ENCODE results near the gene PDGFB. TPM values are rescaled to one million over a fixed set of nuclear protein-coding genes. Genes with fewer than 3 reads are reported as not detected.

Gene PDGFB
- total and polyA plus RNA-seq, 7 donors = 1.4 to 9.6 (median 5.5) TPM

GRCh38 chr22:39214383-39215069, 30.3 kb downstream of the PDGFB start:
- H3K27ac ChIP-seq = no peak overlapping the region
- H3K9me3 ChIP-seq = no peaks in the 10 kb centered on the region
- no peak for DNase-seq
- no peak for TF ChIP-seq EP300 (IDR thresholded peaks at IDR 0.05)
- TF ChIP-seq POLR2AphosphoS5 (IDR thresholded peaks at IDR 0.05) = no peak
- no peak for TF ChIP-seq POLR2A (IDR thresholded peaks at IDR 0.05)
- no peak for TF ChIP-seq CTCF (IDR thresholded peaks at IDR 0.05)
- 38 to 53% methylated on average over 8 of the region's 8 CpGs for WGBS, 2 donors
- H3K4me3 ChIP-seq = no peak overlapping the region
- intact Hi-C loops (cut with DNase I) = no loop called here
- H3K4me1 ChIP-seq = no peaks in the 10 kb centered on the region
- H3K27me3 ChIP-seq = peaks cover 0 to 9% (median 0%) of the 10 kb centered on the region in 3 donors
- no peaks in the 10 kb centered on the region for H3K36me3 ChIP-seq

- 68 to 76% methylated on average over 9 of the region's 9 CpGs for WGBS, 2 donors
- Histone ChIP-seq H3K4me3 (no peak overlapping the region), H3K9me3 (no peaks in the 10 kb centered on the region), H3K27ac (no peak overlapping the region), H3K4me1 (no peaks in the 10 kb centered on the region), H3K27me3 (peaks cover 0 to 9% (median 0%) of the 10 kb centered on the region in 3 donors), H3K36me3 (no peaks in the 10 kb centered on the region)
- TF ChIP-seq CTCF (IDR thresholded peaks at IDR 0.05) (no peak), POLR2A (IDR thresholded peaks at IDR 0.05) (no peak), POLR2AphosphoS5 (IDR thresholded peaks at IDR 0.05) (no peak), EP300 (IDR thresholded peaks at IDR 0.05) (no peak)
- intact Hi-C loops (cut with DNase I) = no loop called here
- peak; percentile 15 for DNase-seq
These were observed 30.8 kb downstream of the PDGFB start for GRCh38 chr22:39214006-39214382.

GRCh38 chr22:39212721-39213376, 31.9 kb downstream of the PDGFB start:
- 71 to 74% methylated on average over 12 of the region's 12 CpGs for WGBS, 2 donors
- no peaks in the 10 kb centered on the region for H3K36me3 ChIP-seq
- peak; percentile 40 for DNase-seq
- no peak for TF ChIP-seq POLR2A (IDR thresholded peaks at IDR 0.05)
- no peak for TF ChIP-seq POLR2AphosphoS5 (IDR thresholded peaks at IDR 0.05)
- no peak for TF ChIP-seq EP300 (IDR thresholded peaks at IDR 0.05)
- no peak for TF ChIP-seq CTCF (IDR thresholded peaks at IDR 0.05)
- H3K4me1 ChIP-seq = no peaks in the 10 kb centered on the region
- peaks cover 0 to 9% (median 0%) of the 10 kb centered on the region in 3 donors for H3K27me3 ChIP-seq
- intact Hi-C loops (cut with DNase I) = no loop called here
- no peak overlapping the region for H3K27ac ChIP-seq
- no peaks in the 10 kb centered on the region for H3K9me3 ChIP-seq
- no peak overlapping the region for H3K4me3 ChIP-seq

GRCh38 chr22:39209756-39210155, 35.0 kb downstream of the PDGFB start:
- no peaks in the 10 kb centered on the region for H3K36me3 ChIP-seq
- no peak for TF ChIP-seq POLR2A (IDR thresholded peaks at IDR 0.05)
- no peak for TF ChIP-seq POLR2AphosphoS5 (IDR thresholded peaks at IDR 0.05)
- TF ChIP-seq EP300 (IDR thresholded peaks at IDR 0.05) = no peak
- no peak for TF ChIP-seq CTCF (IDR thresholded peaks at IDR 0.05)
- peaks cover 0 to 5% (median 0%) of the 10 kb centered on the region in 3 donors for H3K27me3 ChIP-seq
- DNase-seq = peak; percentile 48
- no peaks in the 10 kb centered on the region for H3K9me3 ChIP-seq
- intact Hi-C loops (cut with DNase I) = no loop called here
- H3K4me3 ChIP-seq = no peak overlapping the region
- 60 to 88% methylated on average over 9 of the region's 9 CpGs for WGBS, 2 donors
- H3K27ac ChIP-seq = no peak overlapping the region
- no peaks in the 10 kb centered on the region for H3K4me1 ChIP-seq

Data from sigmoid colon (tissue), 7 donors.